Lower leg skin (tissue), 4 donors: ENCODE results near the gene PTPN4. TPM values are rescaled to one million over a fixed set of nuclear protein-coding genes. Genes with fewer than 3 reads are reported as not detected.

Experiments
- DNase-seq, 2 donors: peaks; one replicate each; pipeline ENCODE4 v3.0.0-alpha.2; 2019; ENCODE audit warnings: low spot score in 2 of 2
- H3K4me3 ChIP-seq: fragments of 200-600 bp; sonication (generic); 2 replicates; pipeline ENCODE4 v1.5.1; 2017; ENCODE audit warnings: mild to moderate bottlenecking, low read depth; ENCODE audit not compliant: poor library complexity, severe bottlenecking
- POLR2A ChIP-seq, 2 donors: fragments of 450-650 bp; IDR thresholded peaks; one replicate each; pipeline ENCODE4 v1.6.1; 2016 to 2017; ENCODE audit warnings: antibody characterized with exemption in 2 of 2, mild to moderate bottlenecking in 1 of 2, moderate library complexity in 1 of 2
- WGBS, 2 donors: methylation state at CpG; one replicate each; pipeline ENCODE4 v1.1.5; 2018; 5-methylcytosine and 5-hydroxymethylcytosine counted together
- intact Hi-C: fragments of 100-400 bp; cut with DNase I; formaldehyde crosslinking; loops from one replicate; pipeline ENCODE4 v1.15.0; 2023; ENCODE audit warnings: low total_unique reads
- total RNA-seq, 4 donors: library from RNA; depleted of rRNA; stranded (reverse); fragments of >200 nt; gene quantifications; one replicate each; pipeline ENCODE4 v1.1.0, GENCODE V29; 2016
- TF ChIP-seq, protein P1 (sequence below), 3 donors: fragments of 450-650 bp; IDR thresholded peaks; one replicate each; pipeline ENCODE4 v1.5.1; 2016; ENCODE audit warnings: antibody characterized with exemption in 3 of 3, mild to moderate bottlenecking in 3 of 3, moderate library complexity in 2 of 3

Gene PTPN4
- total RNA-seq, 4 donors from 2014 or later: 13.0 to 49.5 (median 20.4) TPM

DNA sequence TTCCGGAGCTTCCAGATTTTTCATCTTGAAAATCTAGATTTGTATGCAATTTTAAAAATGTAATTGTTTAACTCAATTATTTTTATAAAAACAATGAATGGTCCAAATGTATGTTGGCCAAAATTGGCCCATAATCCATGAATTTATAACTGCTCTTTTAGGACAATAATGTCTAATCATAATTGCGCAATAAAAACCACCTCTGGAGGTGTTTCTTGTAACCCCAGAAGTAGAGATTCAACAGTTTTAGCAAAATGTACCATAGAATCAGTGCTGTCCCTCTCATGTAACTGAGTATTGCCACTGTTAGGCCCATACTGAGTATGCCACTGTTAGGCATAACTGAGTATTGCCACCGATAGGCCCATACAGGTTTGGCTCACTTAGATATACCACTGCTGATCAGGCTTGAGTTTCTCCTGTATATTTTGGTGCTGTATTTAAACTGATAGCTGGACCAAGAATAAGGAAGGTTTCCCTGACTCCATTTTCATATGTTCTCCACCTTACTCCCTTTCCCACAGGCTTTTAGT lies 182.3 kb downstream of the PTPN4 start:
- intact Hi-C loops: no loop called here
- 64 to 82% methylated on average over 3 of the region's 3 CpGs for WGBS, 2 donors
- TF ChIP-seq POLR2A (IDR thresholded peaks at IDR 0.05): no peak
- TF ChIP-seq, protein P1, sequence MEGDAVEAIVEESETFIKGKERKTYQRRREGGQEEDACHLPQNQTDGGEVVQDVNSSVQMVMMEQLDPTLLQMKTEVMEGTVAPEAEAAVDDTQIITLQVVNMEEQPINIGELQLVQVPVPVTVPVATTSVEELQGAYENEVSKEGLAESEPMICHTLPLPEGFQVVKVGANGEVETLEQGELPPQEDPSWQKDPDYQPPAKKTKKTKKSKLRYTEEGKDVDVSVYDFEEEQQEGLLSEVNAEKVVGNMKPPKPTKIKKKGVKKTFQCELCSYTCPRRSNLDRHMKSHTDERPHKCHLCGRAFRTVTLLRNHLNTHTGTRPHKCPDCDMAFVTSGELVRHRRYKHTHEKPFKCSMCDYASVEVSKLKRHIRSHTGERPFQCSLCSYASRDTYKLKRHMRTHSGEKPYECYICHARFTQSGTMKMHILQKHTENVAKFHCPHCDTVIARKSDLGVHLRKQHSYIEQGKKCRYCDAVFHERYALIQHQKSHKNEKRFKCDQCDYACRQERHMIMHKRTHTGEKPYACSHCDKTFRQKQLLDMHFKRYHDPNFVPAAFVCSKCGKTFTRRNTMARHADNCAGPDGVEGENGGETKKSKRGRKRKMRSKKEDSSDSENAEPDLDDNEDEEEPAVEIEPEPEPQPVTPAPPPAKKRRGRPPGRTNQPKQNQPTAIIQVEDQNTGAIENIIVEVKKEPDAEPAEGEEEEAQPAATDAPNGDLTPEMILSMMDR (IDR thresholded peaks at IDR 0.05): no peak
- H3K4me3 ChIP-seq: no peak overlapping the region
- DNase-seq: no peak

DNA sequence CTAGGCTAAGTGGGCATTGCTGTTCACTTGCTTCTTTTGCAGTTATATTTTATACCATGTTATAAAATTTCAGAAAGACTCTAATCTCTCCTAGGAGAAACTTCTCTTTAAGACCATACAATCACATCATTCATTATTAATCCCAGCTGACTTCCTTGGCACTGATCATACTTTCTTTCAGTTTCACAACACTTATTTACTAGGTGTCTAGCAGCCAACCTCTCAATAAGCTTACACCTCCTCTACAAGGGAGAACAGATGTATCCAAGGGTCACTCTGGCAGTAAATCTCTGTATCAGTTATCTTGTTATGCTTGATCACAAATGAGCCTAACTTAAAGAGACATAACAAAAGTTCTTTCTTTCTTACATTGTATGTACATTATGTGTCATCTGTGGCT lies 183.3 kb downstream of the PTPN4 start:
- intact Hi-C loops: no loop called here
- TF ChIP-seq, protein P1 (IDR thresholded peaks at IDR 0.05): no peak
- no peak for TF ChIP-seq POLR2A (IDR thresholded peaks at IDR 0.05)
- DNase-seq: no peak
- H3K4me3 ChIP-seq: no peak overlapping the region

DNA sequence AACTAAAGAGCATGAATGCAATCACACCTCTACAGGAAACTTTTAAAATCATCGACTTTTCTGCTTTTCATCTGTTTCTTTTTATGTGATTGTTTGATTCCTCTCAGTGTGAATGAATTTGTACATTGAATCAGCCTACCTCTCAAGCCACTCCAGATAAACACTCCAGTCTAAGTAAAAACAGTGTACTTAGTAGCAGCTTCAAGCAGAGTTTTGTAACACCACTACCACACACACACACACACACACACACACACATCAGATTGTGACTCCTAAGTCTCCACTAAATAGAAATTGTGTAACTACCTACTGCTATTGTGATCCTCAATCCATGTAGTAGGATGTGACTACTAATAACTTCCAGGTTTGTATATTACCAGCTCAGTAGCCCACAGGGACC lies 187.8 kb downstream of the PTPN4 start:
- no peak overlapping the region for H3K4me3 ChIP-seq
- intact Hi-C loops: no loop called here
- TF ChIP-seq POLR2A (IDR thresholded peaks at IDR 0.05): no peak
- TF ChIP-seq, protein P1 (IDR thresholded peaks at IDR 0.05): no peak
- DNase-seq: no peak
- WGBS, 2 donors: 81 to 93% methylated on average over 1 of the region's 1 CpG

DNA sequence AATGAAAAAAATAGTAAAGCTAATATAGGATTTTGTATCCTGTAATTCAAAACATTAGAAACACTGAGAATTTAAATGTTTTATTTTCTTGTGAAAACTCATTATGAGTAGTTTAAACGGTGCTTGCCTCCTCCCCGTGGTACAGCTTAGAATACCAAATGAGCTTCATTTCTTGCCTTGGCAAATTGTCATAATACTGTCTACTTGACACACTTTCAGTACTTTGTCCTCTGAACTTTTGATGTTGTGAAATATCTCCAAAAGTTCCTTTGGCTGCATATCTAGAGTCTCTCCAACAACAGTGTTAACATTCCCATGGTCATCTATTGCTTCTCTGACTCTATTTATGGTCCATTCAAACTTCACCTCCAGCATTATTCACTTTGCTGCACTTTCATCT lies 191.2 kb downstream of the PTPN4 start:
- WGBS, 2 donors: 68 to 70% methylated on average over 2 of the region's 2 CpGs
- intact Hi-C loops: no loop called here
- TF ChIP-seq POLR2A (IDR thresholded peaks at IDR 0.05): no peak
- TF ChIP-seq, protein P1 (IDR thresholded peaks at IDR 0.05): no peak
- DNase-seq: no peak
- no peak overlapping the region for H3K4me3 ChIP-seq

DNA sequence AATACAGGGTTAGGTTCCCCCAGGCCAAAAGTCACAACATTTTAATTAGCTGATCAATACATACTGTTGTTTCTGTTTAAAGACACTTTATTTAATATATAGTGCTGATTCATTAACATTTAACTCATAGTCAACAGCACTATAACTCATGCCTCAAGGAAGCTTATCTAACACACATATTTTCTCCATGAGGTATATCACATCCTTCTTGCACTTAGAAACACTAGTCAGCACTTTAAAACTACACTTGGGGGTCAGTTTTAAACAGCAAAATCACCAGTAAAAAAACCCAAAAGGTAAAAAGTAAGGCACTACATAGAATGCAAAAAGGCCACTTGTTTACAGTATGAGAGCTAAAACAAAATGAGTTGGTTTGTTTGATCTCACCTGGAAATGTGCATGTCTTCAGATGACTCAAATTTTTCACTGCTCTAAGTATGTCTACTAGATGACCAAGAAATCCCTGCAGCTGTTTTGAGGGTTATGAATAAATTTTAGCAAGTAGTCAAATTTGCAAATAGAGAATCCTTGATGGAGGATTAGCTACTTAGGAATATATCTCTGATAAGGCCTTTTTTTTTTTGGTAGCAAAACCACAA lies 199.0 kb downstream of the PTPN4 start:
- DNase-seq: no peak
- H3K4me3 ChIP-seq: no peak overlapping the region
- TF ChIP-seq, protein P1 (IDR thresholded peaks at IDR 0.05): no peak
- TF ChIP-seq POLR2A (IDR thresholded peaks at IDR 0.05): no peak
- intact Hi-C loops: no loop called here

DNA sequence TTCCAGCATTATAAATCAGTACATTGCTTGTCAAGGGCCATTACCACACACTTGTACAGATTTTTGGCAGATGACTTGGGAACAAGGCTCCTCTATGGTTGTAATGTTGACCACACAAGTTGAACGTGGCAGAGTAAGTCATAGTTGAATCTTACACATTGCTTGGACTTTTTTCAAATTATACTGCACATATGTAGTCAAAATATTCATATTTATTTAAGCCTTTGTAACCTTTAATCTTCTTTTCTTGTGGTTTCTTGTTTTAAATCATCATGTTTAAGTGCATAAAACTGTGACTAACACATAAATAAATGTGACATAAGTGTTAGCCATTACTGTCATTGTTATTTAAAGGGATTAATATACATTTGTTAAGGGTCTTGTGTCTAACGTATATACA lies 201.1 kb downstream of the PTPN4 start:
- WGBS, 2 donors: 69 to 76% methylated on average over 2 of the region's 2 CpGs
- no peak overlapping the region for H3K4me3 ChIP-seq
- TF ChIP-seq, protein P1 (IDR thresholded peaks at IDR 0.05): no peak
- no peak for TF ChIP-seq POLR2A (IDR thresholded peaks at IDR 0.05)
- intact Hi-C loops: no loop called here
- DNase-seq: no peak
